Smooth muscle cell (in vitro differentiated cells): ENCODE results near the gene ATP6V0C. TPM values are rescaled to one million over a fixed set of nuclear protein-coding genes. Genes with fewer than 3 reads are reported as not detected.

Experiments used
- DNase-seq: peaks from one replicate; lab custom pipeline; 2025; ENCODE audit not compliant: unreplicated experiment; lab: John Stamatoyannopoulos, UW
- H2AFZ ChIP-seq: fragments of 200-600 bp; sonication (generic); 2 replicates; pipeline ENCODE4 v1.6.0; 2016; ENCODE audit warnings: antibody characterized with exemption, low read depth, mild to moderate bottlenecking
- H3F3A ChIP-seq: fragments of 200-600 bp; sonication (generic); 2 replicates; pipeline ENCODE4 v1.6.0; 2017; ENCODE audit warnings: antibody characterized with exemption, low read depth
- H3K27ac ChIP-seq: fragments of 200-600 bp; sonication (generic); 2 replicates; pipeline ENCODE4 v1.5.1; 2016; ENCODE audit warnings: low read depth, mild to moderate bottlenecking
- H3K27me3 ChIP-seq: fragments of 200-600 bp; sonication (generic); 2 replicates; pipeline ENCODE4 v1.6.1; 2016; ENCODE audit warnings: low read depth, mild to moderate bottlenecking
- H3K36me3 ChIP-seq: fragments of 200-600 bp; sonication (generic); 2 replicates; pipeline ENCODE4 v1.5.1; 2016; ENCODE audit warnings: low read depth
- H3K4me1 ChIP-seq: fragments of 200-600 bp; sonication (generic); 2 replicates; pipeline ENCODE4 v1.5.1; 2016; ENCODE audit warnings: low read depth
- H3K4me2 ChIP-seq: fragments of 200-600 bp; sonication (generic); 2 replicates; pipeline ENCODE4 v1.6.0; 2016; ENCODE audit warnings: mild to moderate bottlenecking
- H3K4me3 ChIP-seq: fragments of 200-600 bp; sonication (generic); 2 replicates; pipeline ENCODE4 v1.5.1; 2016; ENCODE audit warnings: mild to moderate bottlenecking
- H3K79me2 ChIP-seq: fragments of 200-600 bp; sonication (generic); 2 replicates; pipeline ENCODE4 v1.6.0; 2016; ENCODE audit warnings: low read depth, mild to moderate bottlenecking
- H3K9ac ChIP-seq: fragments of 200-600 bp; sonication (generic); 2 replicates; pipeline ENCODE4 v1.6.0; 2016; ENCODE audit warnings: low read depth
- H3K9me3 ChIP-seq: fragments of 200-600 bp; sonication (generic); replicated peaks from 2 replicates; pipeline ENCODE4 v1.5.1; 2016; ENCODE audit warnings: low read depth
- H4K20me1 ChIP-seq: fragments of 200-600 bp; sonication (generic); 2 replicates; pipeline ENCODE4 v1.6.0; 2016; ENCODE audit warnings: low read depth
- WGBS: methylation state at CpG from one replicate; pipeline ENCODE4 v1.1.7; 2016; ENCODE audit warnings: low lambda C conversion rate; 5-methylcytosine and 5-hydroxymethylcytosine counted together
- polyA plus RNA-seq: library from polyadenylated mRNA; unstranded; fragments of >200 nt; fragmentation: Nextera tagmentation; extraction: Ambion mirVana; gene quantifications from 2 replicates; pipeline ENCODE4 v1.2.1, GENCODE V29; 2016
- total RNA-seq: library from RNA; depleted of rRNA; stranded (reverse); fragments of >200 nt; gene quantifications from 2 replicates; pipeline ENCODE4 v1.2.3, GENCODE V29; 2014
- TF ChIP-seq, protein P1 (sequence below): fragments of 200-600 bp; sonication (generic); IDR thresholded peaks from 2 replicates; pipeline ENCODE4 v1.5.1; 2017; ENCODE audit warnings: borderline replicate concordance, mild to moderate bottlenecking, antibody characterized with exemption; ENCODE audit not compliant: insufficient read depth, poor library complexity, severe bottlenecking

Gene ATP6V0C
- total RNA-seq (50.5 and 99.2 TPM in 2 replicates), polyA plus RNA-seq (207 and 265 TPM in 2 replicates)

DNA sequence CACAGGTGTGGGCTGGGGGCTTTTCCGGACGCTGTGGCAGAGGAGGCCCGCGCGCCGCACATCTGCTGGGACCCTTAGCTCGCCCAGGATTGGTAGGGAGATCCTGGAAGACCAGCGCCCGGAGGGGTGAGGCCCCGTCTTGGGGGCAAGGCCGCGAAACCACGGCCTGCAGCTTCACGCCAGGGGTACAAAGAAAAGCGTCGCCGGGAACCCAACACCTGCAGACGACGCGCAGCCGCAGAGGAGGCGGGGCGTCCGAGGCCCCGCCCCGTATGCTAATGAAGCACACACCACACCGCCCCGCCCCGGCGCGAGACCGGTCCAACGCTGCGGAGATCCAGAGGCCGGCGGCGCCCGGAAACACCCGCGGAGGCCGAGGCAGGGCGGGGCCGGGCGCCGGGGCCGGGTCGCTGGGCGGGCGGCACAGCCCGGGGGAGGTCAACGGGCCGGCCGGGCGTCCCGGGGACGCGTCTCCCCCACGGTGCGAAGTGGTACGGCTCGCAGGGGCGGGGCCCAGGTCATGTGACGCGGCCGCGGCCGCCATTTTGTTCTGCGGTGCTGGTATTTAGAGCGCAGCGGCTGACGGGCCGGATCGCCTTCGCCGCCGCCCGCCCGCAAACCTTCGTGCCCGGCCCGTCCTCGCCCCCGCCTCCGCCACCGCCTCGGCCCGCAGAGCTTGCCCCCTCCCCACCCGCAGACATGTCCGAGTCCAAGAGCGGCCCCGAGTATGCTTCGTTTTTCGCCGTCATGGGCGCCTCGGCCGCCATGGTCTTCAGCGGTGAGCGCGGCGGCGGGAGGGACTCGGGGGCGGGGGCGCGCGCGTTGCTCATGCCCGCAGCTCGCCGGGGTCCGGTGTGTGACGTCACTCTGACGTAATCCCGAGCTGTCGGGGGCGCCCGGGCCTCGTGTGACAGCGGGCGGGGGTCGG lies at the start of gene ATP6V0C:
ATP6V0C (plus strand) TSS at position 548 of the 928 bp plus-strand sequence; CDS start at position 700, 152 bp downstream.
- TF ChIP-seq, protein P1, sequence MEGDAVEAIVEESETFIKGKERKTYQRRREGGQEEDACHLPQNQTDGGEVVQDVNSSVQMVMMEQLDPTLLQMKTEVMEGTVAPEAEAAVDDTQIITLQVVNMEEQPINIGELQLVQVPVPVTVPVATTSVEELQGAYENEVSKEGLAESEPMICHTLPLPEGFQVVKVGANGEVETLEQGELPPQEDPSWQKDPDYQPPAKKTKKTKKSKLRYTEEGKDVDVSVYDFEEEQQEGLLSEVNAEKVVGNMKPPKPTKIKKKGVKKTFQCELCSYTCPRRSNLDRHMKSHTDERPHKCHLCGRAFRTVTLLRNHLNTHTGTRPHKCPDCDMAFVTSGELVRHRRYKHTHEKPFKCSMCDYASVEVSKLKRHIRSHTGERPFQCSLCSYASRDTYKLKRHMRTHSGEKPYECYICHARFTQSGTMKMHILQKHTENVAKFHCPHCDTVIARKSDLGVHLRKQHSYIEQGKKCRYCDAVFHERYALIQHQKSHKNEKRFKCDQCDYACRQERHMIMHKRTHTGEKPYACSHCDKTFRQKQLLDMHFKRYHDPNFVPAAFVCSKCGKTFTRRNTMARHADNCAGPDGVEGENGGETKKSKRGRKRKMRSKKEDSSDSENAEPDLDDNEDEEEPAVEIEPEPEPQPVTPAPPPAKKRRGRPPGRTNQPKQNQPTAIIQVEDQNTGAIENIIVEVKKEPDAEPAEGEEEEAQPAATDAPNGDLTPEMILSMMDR, result no peak
- peak; percentile 93 for DNase-seq
- Histone ChIP-seq H3K4me3 (peak within 1 kb of the TSS; percentile 100), H3K9ac (peak within 1 kb of the TSS; percentile 100), H3K9me3 (no peaks in the 10 kb centered on the region), H2AFZ (peak within 1 kb of the TSS; percentile 66), H3K27me3 (no peaks in the 10 kb centered on the region), H3F3A (peaks cover 3% of the 10 kb centered on the region), H3K36me3 (no peaks in the 10 kb centered on the region), H4K20me1 (peaks cover 43% of the 10 kb centered on the region), H3K4me2 (peak within 1 kb of the TSS; percentile 98), H3K79me2 (peaks cover 48% of the 10 kb centered on the region), H3K27ac (peak within 1 kb of the TSS; percentile 100), H3K4me1 (peaks cover 29% of the 10 kb centered on the region)
- WGBS, result 2% methylated on average over 37 of the region's 122 CpGs

DNA sequence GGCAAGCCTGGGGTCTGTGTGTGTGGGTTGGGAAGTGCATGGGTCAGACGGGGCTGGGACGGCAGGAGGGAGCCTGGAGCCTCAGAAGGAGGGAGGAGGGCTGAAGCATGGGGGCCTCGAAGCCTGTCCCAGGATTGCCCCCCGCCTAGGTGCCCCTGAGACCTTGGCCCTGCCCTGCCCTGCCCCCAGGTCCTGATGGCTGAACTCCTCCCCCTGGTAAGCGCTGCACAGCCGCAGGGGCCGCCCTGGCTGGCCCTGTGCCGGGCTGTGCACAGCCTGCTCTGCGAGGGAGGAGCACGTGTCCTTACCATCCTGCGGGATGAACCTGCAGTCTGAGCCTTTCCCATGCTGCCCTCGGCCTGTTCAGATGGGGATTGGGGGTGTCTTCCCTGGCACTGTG lies 49.4 kb upstream of the ATP6V0C start:
- WGBS, result 91% methylated on average over 10 of the region's 12 CpGs
- Histone ChIP-seq H3K4me3 (no peak overlapping the region), H3K9ac (no peak overlapping the region)

DNA sequence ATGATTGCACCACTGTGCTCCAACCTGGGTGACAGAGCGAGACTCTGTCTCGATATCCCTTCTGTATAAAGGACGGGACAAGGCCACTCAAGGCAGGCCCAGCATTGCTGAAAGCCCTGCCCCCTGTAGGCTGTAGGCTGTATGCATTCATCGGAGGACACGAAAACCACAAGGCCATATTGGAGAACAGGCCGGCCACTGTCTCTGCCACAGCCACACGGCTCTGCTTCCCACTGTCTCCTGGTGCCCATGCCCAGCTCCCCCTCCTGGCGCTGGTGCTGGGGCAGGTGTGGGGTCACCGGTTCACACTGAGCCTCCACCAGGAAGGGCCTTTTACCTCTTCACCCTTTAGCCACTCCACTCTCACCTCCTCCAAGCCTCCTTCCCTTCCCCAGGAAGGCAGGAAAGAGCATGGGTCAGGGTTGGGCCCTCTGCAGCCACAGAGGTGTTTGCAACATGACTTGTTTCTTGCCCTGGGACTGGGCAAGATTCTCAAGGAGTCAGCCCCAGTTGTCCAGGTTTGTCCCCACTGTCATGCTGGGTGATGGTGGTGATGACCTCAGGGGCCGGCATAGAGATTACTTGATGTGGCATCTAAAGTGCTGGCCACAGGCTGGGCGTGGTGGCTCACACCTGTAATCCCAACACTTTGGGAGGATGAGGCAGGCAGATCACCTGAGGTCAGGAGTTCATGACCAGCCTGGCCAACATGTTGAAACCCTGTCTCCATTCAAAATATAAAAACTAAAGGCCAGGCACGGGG lies 47.9 kb upstream of the ATP6V0C start:
- no peak overlapping the region for H2AFZ ChIP-seq
- no peak for DNase-seq
- no peak overlapping the region for H3K27ac ChIP-seq
- peaks cover 25% of the 10 kb centered on the region for H3K4me1 ChIP-seq
- no peaks in the 10 kb centered on the region for H3K79me2 ChIP-seq
- no peaks in the 10 kb centered on the region for H3K36me3 ChIP-seq
- H4K20me1 ChIP-seq, result no peaks in the 10 kb centered on the region
- H3K27me3 ChIP-seq, result no peaks in the 10 kb centered on the region
- WGBS, result 88% methylated on average over 12 of the region's 12 CpGs
- no peaks in the 10 kb centered on the region for H3K9me3 ChIP-seq
- H3K9ac ChIP-seq, result no peak overlapping the region
- peaks cover 8% of the 10 kb centered on the region for H3F3A ChIP-seq
- H3K4me3 ChIP-seq, result no peak overlapping the region
- TF ChIP-seq, protein P1, result no peak
- no peak overlapping the region for H3K4me2 ChIP-seq

More for the DNA sequence above, 49.4 kb upstream of the ATP6V0C start:
- Histone ChIP-seq H3K9me3 (no peaks in the 10 kb centered on the region), H3K27ac (no peak overlapping the region), H3F3A (no peaks in the 10 kb centered on the region), H3K27me3 (no peaks in the 10 kb centered on the region), H3K4me2 (no peak overlapping the region), H2AFZ (no peak overlapping the region), H3K36me3 (no peaks in the 10 kb centered on the region), H3K79me2 (no peaks in the 10 kb centered on the region), H3K4me1 (peaks cover 20% of the 10 kb centered on the region), H4K20me1 (no peaks in the 10 kb centered on the region)
- DNase-seq, result no peak
- TF ChIP-seq, protein P1, result no peak
